ENCODE data around the gene CDK14.

CDK14 gene

GRCh38 chr7:91239772-91240171 is 643.7 kb downstream of the CDK14 start:
- no peak overlapping the region for H3K9ac ChIP-seq (ENCODE audit: low read depth, low read length)
- no peak overlapping the region for H3K4me3 ChIP-seq (ENCODE audit: low read depth, low read length)
- H3K27ac ChIP-seq (ENCODE audit: low read depth, low read length), result no peak overlapping the region
- no peaks in the 10 kb centered on the region for H3K36me3 ChIP-seq (ENCODE audit: control insufficient read depth, insufficient read depth, low read length)
- H3K4me1 ChIP-seq (ENCODE audit: control insufficient read depth, insufficient read depth, low read length), result no peaks in the 10 kb centered on the region
- no peaks in the 10 kb centered on the region for H3K9me3 ChIP-seq (ENCODE audit: control insufficient read depth, insufficient read depth, low read length)
- H3K27me3 ChIP-seq (ENCODE audit: control insufficient read depth, insufficient read depth, low read length), result no peaks in the 10 kb centered on the region

GRCh38 chr7:91240376-91240941 is 644.3 kb downstream of the CDK14 start:
- Histone ChIP-seq H3K27me3 (ENCODE audit: control insufficient read depth, insufficient read depth, low read length) (no peaks in the 10 kb centered on the region), H3K4me1 (ENCODE audit: control insufficient read depth, insufficient read depth, low read length) (no peaks in the 10 kb centered on the region), H3K36me3 (ENCODE audit: control insufficient read depth, insufficient read depth, low read length) (no peaks in the 10 kb centered on the region), H3K9me3 (ENCODE audit: control insufficient read depth, insufficient read depth, low read length) (no peaks in the 10 kb centered on the region), H3K27ac (ENCODE audit: low read depth, low read length) (no peak overlapping the region), H3K9ac (ENCODE audit: low read depth, low read length) (no peak overlapping the region), H3K4me3 (ENCODE audit: low read depth, low read length) (no peak overlapping the region)

GRCh38 chr7:91242097-91242844 is 646.1 kb downstream of the CDK14 start:
- Histone ChIP-seq H3K9me3 (ENCODE audit: control insufficient read depth, insufficient read depth, low read length) (no peaks in the 10 kb centered on the region), H3K27ac (ENCODE audit: low read depth, low read length) (no peak overlapping the region), H3K4me1 (ENCODE audit: control insufficient read depth, insufficient read depth, low read length) (no peaks in the 10 kb centered on the region), H3K27me3 (ENCODE audit: control insufficient read depth, insufficient read depth, low read length) (no peaks in the 10 kb centered on the region), H3K36me3 (ENCODE audit: control insufficient read depth, insufficient read depth, low read length) (no peaks in the 10 kb centered on the region), H3K9ac (ENCODE audit: low read depth, low read length) (no peak overlapping the region), H3K4me3 (ENCODE audit: low read depth, low read length) (no peak overlapping the region)

- Histone ChIP-seq H3K27ac (ENCODE audit: low read depth, low read length) (no peak overlapping the region), H3K9ac (ENCODE audit: low read depth, low read length) (no peak overlapping the region), H3K9me3 (ENCODE audit: control insufficient read depth, insufficient read depth, low read length) (no peaks in the 10 kb centered on the region), H3K4me1 (ENCODE audit: control insufficient read depth, insufficient read depth, low read length) (no peaks in the 10 kb centered on the region), H3K27me3 (ENCODE audit: control insufficient read depth, insufficient read depth, low read length) (no peaks in the 10 kb centered on the region), H3K36me3 (ENCODE audit: control insufficient read depth, insufficient read depth, low read length) (no peaks in the 10 kb centered on the region), H3K4me3 (ENCODE audit: low read depth, low read length) (no peak overlapping the region)
These were observed 647.6 kb downstream of the CDK14 start for GRCh38 chr7:91243591-91244301.

GRCh38 chr7:91247500-91247899 is 651.4 kb downstream of the CDK14 start:
- Histone ChIP-seq H3K4me3 (ENCODE audit: low read depth, low read length) (no peak overlapping the region), H3K27me3 (ENCODE audit: control insufficient read depth, insufficient read depth, low read length) (no peaks in the 10 kb centered on the region), H3K27ac (ENCODE audit: low read depth, low read length) (no peak overlapping the region), H3K9me3 (ENCODE audit: control insufficient read depth, insufficient read depth, low read length) (no peaks in the 10 kb centered on the region), H3K36me3 (ENCODE audit: control insufficient read depth, insufficient read depth, low read length) (no peaks in the 10 kb centered on the region), H3K4me1 (ENCODE audit: control insufficient read depth, insufficient read depth, low read length) (no peaks in the 10 kb centered on the region), H3K9ac (ENCODE audit: low read depth, low read length) (no peak overlapping the region)

GRCh38 chr7:91248996-91249395 is 652.9 kb downstream of the CDK14 start:
- Histone ChIP-seq H3K27me3 (ENCODE audit: control insufficient read depth, insufficient read depth, low read length) (no peaks in the 10 kb centered on the region), H3K9ac (ENCODE audit: low read depth, low read length) (no peak overlapping the region), H3K4me1 (ENCODE audit: control insufficient read depth, insufficient read depth, low read length) (no peaks in the 10 kb centered on the region), H3K36me3 (ENCODE audit: control insufficient read depth, insufficient read depth, low read length) (no peaks in the 10 kb centered on the region), H3K4me3 (ENCODE audit: low read depth, low read length) (no peak overlapping the region), H3K27ac (ENCODE audit: low read depth, low read length) (no peak overlapping the region), H3K9me3 (ENCODE audit: control insufficient read depth, insufficient read depth, low read length) (no peaks in the 10 kb centered on the region)

GRCh38 chr7:91249506-91250233 is 653.5 kb downstream of the CDK14 start:
- Histone ChIP-seq H3K27me3 (ENCODE audit: control insufficient read depth, insufficient read depth, low read length) (no peaks in the 10 kb centered on the region), H3K4me3 (ENCODE audit: low read depth, low read length) (no peak overlapping the region), H3K9ac (ENCODE audit: low read depth, low read length) (no peak overlapping the region), H3K27ac (ENCODE audit: low read depth, low read length) (no peak overlapping the region), H3K4me1 (ENCODE audit: control insufficient read depth, insufficient read depth, low read length) (no peaks in the 10 kb centered on the region), H3K9me3 (ENCODE audit: control insufficient read depth, insufficient read depth, low read length) (no peaks in the 10 kb centered on the region), H3K36me3 (ENCODE audit: control insufficient read depth, insufficient read depth, low read length) (no peaks in the 10 kb centered on the region)

- Histone ChIP-seq H3K4me3 (ENCODE audit: low read depth, low read length) (no peak overlapping the region), H3K36me3 (ENCODE audit: control insufficient read depth, insufficient read depth, low read length) (no peaks in the 10 kb centered on the region), H3K9ac (ENCODE audit: low read depth, low read length) (no peak overlapping the region), H3K27ac (ENCODE audit: low read depth, low read length) (no peak overlapping the region), H3K27me3 (ENCODE audit: control insufficient read depth, insufficient read depth, low read length) (no peaks in the 10 kb centered on the region), H3K4me1 (ENCODE audit: control insufficient read depth, insufficient read depth, low read length) (no peaks in the 10 kb centered on the region), H3K9me3 (ENCODE audit: control insufficient read depth, insufficient read depth, low read length) (no peaks in the 10 kb centered on the region)
These were observed 654.6 kb downstream of the CDK14 start for GRCh38 chr7:91250706-91251105.

GRCh38 chr7:91251877-91252276 is 655.8 kb downstream of the CDK14 start:
- no peaks in the 10 kb centered on the region for H3K4me1 ChIP-seq (ENCODE audit: control insufficient read depth, insufficient read depth, low read length)
- H3K36me3 ChIP-seq (ENCODE audit: control insufficient read depth, insufficient read depth, low read length), result no peaks in the 10 kb centered on the region
- H3K4me3 ChIP-seq (ENCODE audit: low read depth, low read length), result no peak overlapping the region
- H3K9ac ChIP-seq (ENCODE audit: low read depth, low read length), result no peak overlapping the region
- no peaks in the 10 kb centered on the region for H3K9me3 ChIP-seq (ENCODE audit: control insufficient read depth, insufficient read depth, low read length)
- H3K27me3 ChIP-seq (ENCODE audit: control insufficient read depth, insufficient read depth, low read length), result no peaks in the 10 kb centered on the region
- no peak overlapping the region for H3K27ac ChIP-seq (ENCODE audit: low read depth, low read length)

Data from HUES48 (cell line).